HG02588 (cell line): Measurements from ENCODE around the gene TCF12.

Experiments used
- ATAC-seq: cut with Tn5 transposase; IDR thresholded peaks from one replicate; pipeline ENCODE4 v1.9.1; 2021; ENCODE audit warnings: mild to moderate bottlenecking, moderate library complexity; ENCODE audit not compliant: unreplicated experiment

The TCF12 gene

GRCh38 chr15:57309856-57310760 lies 391.7 kb downstream of the TCF12 start:
- ATAC-seq: no peak

GRCh38 chr15:57310876-57311275 lies 392.4 kb downstream of the TCF12 start:
- no peak for ATAC-seq

- ATAC-seq: no peak
Measured at GRCh38 chr15:57312006-57312317, 393.5 kb downstream of the TCF12 start.

DNA sequence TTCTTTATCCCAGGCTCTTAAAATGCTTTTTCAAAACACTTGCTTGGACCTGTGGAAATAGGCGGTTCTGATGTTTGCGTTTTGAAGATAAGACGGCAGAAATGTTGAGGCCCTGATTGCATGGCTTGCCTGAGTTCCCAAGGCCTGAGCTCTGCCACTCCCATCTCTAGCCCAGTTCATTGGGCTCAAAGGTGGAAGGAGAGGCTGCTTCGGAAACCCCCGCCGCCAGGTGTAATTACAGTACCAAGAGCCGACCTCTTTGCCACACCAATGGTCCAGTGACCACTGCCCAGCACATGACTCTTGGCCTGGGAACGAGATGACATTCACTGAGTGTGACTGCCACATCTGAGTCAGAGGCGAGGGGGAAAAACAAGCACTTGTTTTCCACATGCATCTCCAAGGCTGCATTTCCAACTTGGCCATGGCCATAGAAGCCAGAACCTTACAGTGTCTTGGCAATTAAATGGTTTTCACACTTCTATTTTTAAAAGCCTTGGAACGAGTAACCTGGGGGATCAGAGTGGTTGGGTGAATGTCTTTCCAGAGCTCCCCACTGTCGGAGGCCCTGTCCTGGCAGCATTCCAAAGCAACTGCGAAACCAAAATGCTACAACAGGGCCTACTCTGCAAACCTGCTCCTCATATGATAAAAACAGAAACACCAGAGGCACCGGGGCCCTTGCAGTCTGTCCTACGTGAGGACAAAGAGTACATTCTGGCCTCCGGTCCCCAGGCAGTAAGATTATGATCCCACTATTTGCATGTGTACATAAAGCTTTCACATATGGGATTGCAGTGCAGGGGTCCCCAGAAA lies 394.1 kb downstream of the TCF12 start:
- no peak for ATAC-seq

- ATAC-seq: no peak
Measured at GRCh38 chr15:57313134-57313483, 394.7 kb downstream of the TCF12 start.

- ATAC-seq: no peak
Measured at GRCh38 chr15:57314221-57314620, 395.8 kb downstream of the TCF12 start.

- ATAC-seq: no peak
Measured at GRCh38 chr15:57316451-57316850, 398.0 kb downstream of the TCF12 start.

- no peak for ATAC-seq
Measured at GRCh38 chr15:57319226-57319918, 400.9 kb downstream of the TCF12 start.

- ATAC-seq: no peak
Measured at GRCh38 chr15:57319919-57320560, 401.6 kb downstream of the TCF12 start.

DNA sequence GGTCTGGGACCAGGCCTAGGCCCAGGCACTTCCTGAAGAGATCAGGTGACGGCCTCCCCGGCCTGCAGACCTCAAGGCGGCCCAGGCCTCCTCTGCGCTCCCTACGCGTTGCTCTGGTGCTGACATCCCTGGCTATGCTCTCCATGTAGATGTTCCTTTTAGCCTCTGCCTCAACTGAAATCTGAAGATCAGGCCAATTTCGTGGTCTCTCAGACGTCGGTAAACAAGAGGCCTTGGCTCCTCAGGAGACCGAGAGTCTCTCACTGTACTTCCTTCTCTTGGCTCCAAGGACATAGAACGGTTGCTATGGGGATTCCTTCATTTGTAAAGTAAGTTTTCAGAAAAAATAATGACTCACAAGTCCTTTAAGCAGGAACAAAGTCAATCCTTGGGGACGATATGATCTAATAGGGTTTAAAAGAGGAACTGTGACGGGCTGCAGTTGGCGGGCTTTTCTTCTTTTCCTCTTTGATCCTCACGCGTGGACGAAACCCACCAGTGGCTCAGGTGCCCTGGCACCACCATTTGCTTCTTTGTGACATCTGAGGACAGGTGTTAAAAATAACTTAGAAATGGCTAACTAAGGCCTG lies 402.3 kb downstream of the TCF12 start:
- no peak for ATAC-seq

DNA sequence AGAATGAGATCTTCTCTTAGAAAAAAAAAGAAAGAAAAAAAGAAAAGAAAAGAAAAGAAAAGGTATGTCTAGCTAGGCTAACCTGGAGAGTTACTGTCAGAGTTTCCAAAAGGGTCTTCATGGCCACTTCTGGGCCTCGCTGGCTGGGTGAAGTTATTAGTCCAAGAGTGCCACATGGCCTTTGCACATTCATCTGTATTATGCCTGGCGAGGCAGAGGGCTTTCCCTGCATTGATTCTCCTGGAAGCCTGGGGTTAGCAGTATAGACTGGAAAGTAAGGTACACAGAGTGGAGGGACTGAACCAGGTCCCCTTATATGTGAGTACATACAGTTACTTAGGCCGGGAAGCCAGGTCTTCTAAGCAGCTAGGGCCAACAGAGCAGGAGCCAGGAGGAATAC lies 403.0 kb downstream of the TCF12 start:
- ATAC-seq: no peak

- ATAC-seq: no peak
Measured at GRCh38 chr15:57321973-57322601, 403.6 kb downstream of the TCF12 start.

GRCh38 chr15:57322602-57323250 lies 404.3 kb downstream of the TCF12 start:
- ATAC-seq: no peak

DNA sequence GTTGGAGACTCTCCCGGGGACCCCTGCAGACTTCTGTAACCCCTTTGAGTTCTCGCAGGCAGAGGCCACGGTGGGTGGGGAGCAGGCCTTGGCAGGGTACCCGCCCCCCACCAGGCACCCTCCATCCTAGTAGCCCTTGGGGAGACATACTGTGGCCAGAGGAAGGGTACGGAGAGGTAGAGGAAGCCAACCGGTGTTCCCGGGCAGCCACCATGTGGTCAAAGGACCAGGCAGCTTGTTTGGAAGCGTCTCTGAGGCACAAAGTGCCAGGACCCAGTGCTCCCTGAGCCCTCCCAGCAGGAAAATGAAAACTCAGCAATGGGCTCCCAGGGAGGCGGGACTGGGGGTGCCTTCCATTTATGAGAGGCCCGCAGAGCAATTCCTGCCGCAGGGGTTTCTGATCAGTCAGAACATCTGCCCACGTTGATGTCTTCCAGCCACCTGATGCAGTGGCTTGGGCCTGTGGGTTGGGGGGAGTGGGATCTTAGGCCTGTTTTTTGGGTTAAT lies 404.9 kb downstream of the TCF12 start:
- no peak for ATAC-seq

- no peak for ATAC-seq
Measured at GRCh38 chr15:57323806-57324589, 405.6 kb downstream of the TCF12 start.

- ATAC-seq: no peak
Measured at GRCh38 chr15:57324590-57324890, 406.1 kb downstream of the TCF12 start.

DNA sequence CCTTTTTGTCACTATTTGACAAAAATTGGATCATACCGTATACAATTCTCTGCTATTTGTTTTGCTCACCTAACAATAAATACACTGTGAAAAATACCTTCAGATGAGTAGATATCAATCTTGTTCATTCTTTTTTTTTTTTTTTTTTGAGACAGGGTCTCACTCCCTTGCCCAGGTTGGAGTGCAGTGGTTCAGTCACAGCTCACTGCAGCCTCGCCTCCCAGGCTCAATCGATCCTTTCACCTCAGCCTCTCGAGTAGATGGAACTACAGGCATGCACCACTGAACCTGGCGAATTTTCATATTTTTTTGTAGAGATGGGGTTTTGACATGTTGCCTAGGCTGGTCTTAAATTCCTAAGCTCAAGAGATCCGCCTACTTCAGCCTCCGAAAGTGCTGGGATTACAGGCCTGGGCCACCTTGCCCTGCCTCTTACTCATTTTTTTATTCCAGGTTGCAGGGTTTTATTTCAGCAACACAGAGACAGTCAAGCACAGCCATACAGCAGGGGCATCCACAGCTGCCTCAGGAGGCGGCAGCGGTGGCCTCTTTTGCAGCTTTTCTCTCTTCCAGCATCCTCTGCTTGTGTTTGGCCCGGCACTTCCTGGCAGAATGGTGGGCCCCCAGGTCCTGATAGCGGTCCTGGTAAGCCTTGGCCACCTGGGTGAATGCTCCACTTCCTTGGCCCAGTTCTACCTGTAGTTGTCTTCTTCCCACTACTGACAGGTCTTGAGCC lies 406.7 kb downstream of the TCF12 start:
- ATAC-seq: no peak

GRCh38 chr15:57326196-57326595 lies 407.8 kb downstream of the TCF12 start:
- ATAC-seq: no peak
